Fibroblast of the conjunctiva (primary cell): ENCODE data around the gene PRDM10.

ENCODE experiments used
- DNase-seq: peaks from one replicate; pipeline ENCODE4 v3.0.0-alpha.2; 2010; ENCODE audit warnings: low read depth

The PRDM10 gene

GRCh38 chr11:129945373-129945772, 57.3 kb downstream of the PRDM10 start:
- no peak for DNase-seq

- no peak for DNase-seq
These were observed 57.9 kb downstream of the PRDM10 start for GRCh38 chr11:129944696-129945095.

- DNase-seq: no peak
These were observed 59.6 kb downstream of the PRDM10 start for GRCh38 chr11:129943036-129943435.

- no peak for DNase-seq
These were observed 63.1 kb downstream of the PRDM10 start for GRCh38 chr11:129939510-129939909.

- DNase-seq: no peak
These were observed 63.9 kb downstream of the PRDM10 start for GRCh38 chr11:129938764-129939163.

- no peak for DNase-seq
These were observed 64.9 kb downstream of the PRDM10 start for GRCh38 chr11:129937592-129938238.

- no peak for DNase-seq
These were observed 66.9 kb downstream of the PRDM10 start for GRCh38 chr11:129935723-129936122.

GRCh38 chr11:129933891-129934290, 68.7 kb downstream of the PRDM10 start:
- DNase-seq: no peak

- no peak for DNase-seq
These were observed 69.4 kb downstream of the PRDM10 start for GRCh38 chr11:129933262-129933661.

- no peak for DNase-seq
These were observed 70.1 kb downstream of the PRDM10 start for GRCh38 chr11:129932381-129933067.

- no peak for DNase-seq
These were observed 71.9 kb downstream of the PRDM10 start for GRCh38 chr11:129930743-129931142.

GRCh38 chr11:129930296-129930695, 72.3 kb downstream of the PRDM10 start:
- no peak for DNase-seq

GRCh38 chr11:129929721-129930120, 72.9 kb downstream of the PRDM10 start:
- no peak for DNase-seq

- DNase-seq: no peak
These were observed 73.5 kb downstream of the PRDM10 start for GRCh38 chr11:129928923-129929692.

- DNase-seq: no peak
These were observed 80.0 kb downstream of the PRDM10 start for GRCh38 chr11:129922674-129923073.

GRCh38 chr11:129918361-129918760, 84.3 kb downstream of the PRDM10 start:
- no peak for DNase-seq

GRCh38 chr11:129917231-129917630, 85.4 kb downstream of the PRDM10 start:
- DNase-seq: no peak

- no peak for DNase-seq
These were observed 91.3 kb downstream of the PRDM10 start for GRCh38 chr11:129911298-129911697.

- no peak for DNase-seq
These were observed 92.3 kb downstream of the PRDM10 start for GRCh38 chr11:129910360-129910759.

GRCh38 chr11:129905402-129905801, 97.2 kb downstream of the PRDM10 start:
- DNase-seq: no peak

GRCh38 chr11:129896062-129896461, 106.6 kb downstream of the PRDM10 start:
- DNase-seq: no peak

GRCh38 chr11:129895126-129896041, 107.3 kb downstream of the PRDM10 start, which contains the start of gene NFRKB:
NFRKB (minus strand) TSS chr11:129895578; CDS start chr11:129892849, 2,729 bp downstream.
- peak; percentile 20 for DNase-seq
